ENCODE measurements around the gene DIO3.

DIO3 gene

GRCh38 chr14:101596742-101597141, 35.4 kb downstream of the DIO3 start:
- H2AFZ ChIP-seq (ENCODE audit: low read length): peak overlapping the region; percentile 7; the same call in 1 of the 2 replicates
- no peaks in the 10 kb centered on the region for H4K20me1 ChIP-seq (ENCODE audit: insufficient read depth, low read length)
- H3K9me3 ChIP-seq (ENCODE audit: low read length): peaks cover 4% of the 10 kb centered on the region; the same call in 1 of the 2 replicates
- H3K27ac ChIP-seq (ENCODE audit: low read depth, low read length, poor library complexity, severe bottlenecking): no peak overlapping the region
- no peak overlapping the region for H3K9ac ChIP-seq (ENCODE audit: low read length)
- H3K4me3 ChIP-seq (ENCODE audit: low read depth, low read length, poor library complexity, severe bottlenecking): peak overlapping the region; percentile 20
- H3K4me1 ChIP-seq (ENCODE audit: insufficient read depth, low read length, severe bottlenecking): peaks cover 6% of the 10 kb centered on the region
- H3K36me3 ChIP-seq (ENCODE audit: insufficient read depth, low read length): no peaks in the 10 kb centered on the region
- H3K27me3 ChIP-seq (ENCODE audit: insufficient read depth, low read length): no peaks in the 10 kb centered on the region
- no peaks in the 10 kb centered on the region for H3F3A ChIP-seq (ENCODE audit: insufficient read depth, low read length)
- H3K4me2 ChIP-seq (ENCODE audit: low read length): peak overlapping the region; percentile 19; the same call in 1 of the 2 replicates
- TF ChIP-seq EZH2 (IDR thresholded peaks at IDR 0.05; ENCODE audit: borderline replicate concordance, low read length): no peak
- no peaks in the 10 kb centered on the region for H3K79me2 ChIP-seq (ENCODE audit: insufficient read depth, low read length)
- no peaks in the 10 kb centered on the region for H3K9me2 ChIP-seq (ENCODE audit: low read depth, low read length)

- H3K9me3 ChIP-seq (ENCODE audit: low read length): peaks cover 4% of the 10 kb centered on the region; the same call in 1 of the 2 replicates
- no peaks in the 10 kb centered on the region for H3K79me2 ChIP-seq (ENCODE audit: insufficient read depth, low read length)
- no peaks in the 10 kb centered on the region for H4K20me1 ChIP-seq (ENCODE audit: insufficient read depth, low read length)
- H2AFZ ChIP-seq (ENCODE audit: low read length): no peak overlapping the region
- TF ChIP-seq CTCF (IDR thresholded peaks at IDR 0.05; ENCODE audit: low read length) (no peak), EZH2 (IDR thresholded peaks at IDR 0.05; ENCODE audit: borderline replicate concordance, low read length) (no peak)
- no peaks in the 10 kb centered on the region for H3K27me3 ChIP-seq (ENCODE audit: insufficient read depth, low read length)
- H3K36me3 ChIP-seq (ENCODE audit: insufficient read depth, low read length): no peaks in the 10 kb centered on the region
- no peaks in the 10 kb centered on the region for H3K9me2 ChIP-seq (ENCODE audit: low read depth, low read length)
- no peak overlapping the region for H3K27ac ChIP-seq (ENCODE audit: low read depth, low read length, poor library complexity, severe bottlenecking)
- no peaks in the 10 kb centered on the region for H3F3A ChIP-seq (ENCODE audit: insufficient read depth, low read length)
- H3K4me3 ChIP-seq (ENCODE audit: low read depth, low read length, poor library complexity, severe bottlenecking): no peak overlapping the region
- peaks cover 6% of the 10 kb centered on the region for H3K4me1 ChIP-seq (ENCODE audit: insufficient read depth, low read length, severe bottlenecking)
- no peak overlapping the region for H3K9ac ChIP-seq (ENCODE audit: low read length)
- H3K4me2 ChIP-seq (ENCODE audit: low read length): no peak overlapping the region
Observed at GRCh38 chr14:101598159-101598558, 36.9 kb downstream of the DIO3 start.

- H3K79me2 ChIP-seq (ENCODE audit: insufficient read depth, low read length): no peaks in the 10 kb centered on the region
- TF ChIP-seq EZH2 (IDR thresholded peaks at IDR 0.05; ENCODE audit: borderline replicate concordance, low read length): no peak
- TF ChIP-seq CTCF (IDR thresholded peaks at IDR 0.05; ENCODE audit: low read length): no peak
- H3K9ac ChIP-seq (ENCODE audit: low read length): no peak overlapping the region
- no peaks in the 10 kb centered on the region for H3F3A ChIP-seq (ENCODE audit: insufficient read depth, low read length)
- H3K27me3 ChIP-seq (ENCODE audit: insufficient read depth, low read length): no peaks in the 10 kb centered on the region
- H3K4me1 ChIP-seq (ENCODE audit: insufficient read depth, low read length, severe bottlenecking): peaks cover 6% of the 10 kb centered on the region
- no peak overlapping the region for H2AFZ ChIP-seq (ENCODE audit: low read length)
- no peak overlapping the region for H3K4me3 ChIP-seq (ENCODE audit: low read depth, low read length, poor library complexity, severe bottlenecking)
- no peaks in the 10 kb centered on the region for H3K36me3 ChIP-seq (ENCODE audit: insufficient read depth, low read length)
- peaks cover 4% of the 10 kb centered on the region; the same call in 1 of the 2 replicates for H3K9me3 ChIP-seq (ENCODE audit: low read length)
- no peaks in the 10 kb centered on the region for H4K20me1 ChIP-seq (ENCODE audit: insufficient read depth, low read length)
- no peak overlapping the region for H3K27ac ChIP-seq (ENCODE audit: low read depth, low read length, poor library complexity, severe bottlenecking)
- H3K4me2 ChIP-seq (ENCODE audit: low read length): no peak overlapping the region
- no peaks in the 10 kb centered on the region for H3K9me2 ChIP-seq (ENCODE audit: low read depth, low read length)
Observed at GRCh38 chr14:101598571-101599233, 37.4 kb downstream of the DIO3 start.
